Heart right ventricle (tissue), 16 donors: ENCODE results near the gene EWSR1. TPM values are rescaled to one million over a fixed set of nuclear protein-coding genes. Genes with fewer than 3 reads are reported as not detected.

Experiments used
- ATAC-seq, 8 donors: fragments of 200-7000 bp; cut with Tn5 transposase; one replicate each; pipeline ENCODE4 v1.9.1; 2020; ENCODE audit warnings: mild to moderate bottlenecking in 8 of 8, moderate library complexity in 8 of 8, moderate number of reproducible peaks in 1 of 8
- DNase-seq, 2 donors: peaks; one replicate each; pipeline ENCODE4 v3.0.0-alpha.2; 2020
- H3K27ac ChIP-seq, 10 donors: fragments of 200-600 bp; sonication (generic) in 2 of 10; one replicate each; pipeline versions ENCODE4 v1.5.0 to v1.8.0; 2020 to 2022; ENCODE audit warnings: mild to moderate bottlenecking in 3 of 10
- H3K27me3 ChIP-seq, 7 donors: fragments of 200-600 bp; one replicate each; pipeline ENCODE4 v1.8.0; 2021 to 2022; ENCODE audit warnings: mild to moderate bottlenecking in 2 of 7
- H3K36me3 ChIP-seq, 9 donors: fragments of 200-600 bp; sonication (generic) in 1 of 9; one replicate each; pipeline versions ENCODE4 v1.5.0 to v1.8.0; 2020 to 2022; ENCODE audit warnings: mild to moderate bottlenecking in 2 of 9
- H3K4me1 ChIP-seq, 9 donors: fragments of 200-600 bp; sonication (generic) in 1 of 9; one replicate each; pipeline versions ENCODE4 v1.5.0 to v1.8.0; 2020 to 2022; ENCODE audit warnings: mild to moderate bottlenecking in 4 of 9
- H3K4me3 ChIP-seq, 10 donors: fragments of 200-600 bp; sonication (generic) in 2 of 10; one replicate each; pipeline versions ENCODE4 v1.5.0 to v1.8.0; 2020 to 2022; ENCODE audit warnings: mild to moderate bottlenecking in 7 of 10, moderate library complexity in 2 of 10
- H3K9me3 ChIP-seq, 11 donors: fragments of 200-600 bp in 10 of 11; sonication (generic) in 2 of 11; one replicate each; pipeline versions ENCODE4 v1.5.0 to v1.8.0; 2013 to 2022; ENCODE audit warnings: mild to moderate bottlenecking in 2 of 11, control low read depth in 1 of 11, moderate library complexity in 1 of 11
- CTCF ChIP-seq, 9 donors: fragments of 200-600 bp; sonication (generic) in 2 of 9; IDR thresholded peaks; one replicate each; pipeline versions ENCODE4 v1.5.0 to v1.8.0; 2021 to 2022; ENCODE audit warnings: antibody characterized with exemption in 9 of 9, mild to moderate bottlenecking in 5 of 9, moderate library complexity in 1 of 9
- WGBS, 2 donors: extraction: QIAGEN DNeasy Blood & Tissue Kit; methylation state at CpG; one replicate each; pipeline ENCODE4 v1.1.7; 2013; ENCODE audit warnings: inconsistent platforms in 1 of 2; 5-methylcytosine and 5-hydroxymethylcytosine counted together
- intact Hi-C, 10 donors: fragments of 100-400 bp; cut with DNase I; formaldehyde crosslinking; loops; one replicate each; pipeline versions ENCODE4 v1.11.1 to v1.14.2; 2022
- polyA plus RNA-seq, 2 donors: library from polyadenylated mRNA; stranded (reverse); fragments of 200-250 nt; gene quantifications; one replicate each; pipeline ENCODE4 v1.2.3, GENCODE V29; 2013
- total RNA-seq, 10 donors: library from RNA; stranded (reverse); fragmentation: NEBNext Ultra II Directional in 3 of 10; extraction: Animal tissue kit (Norgen Biotek cat#: 25700) in 3 of 10; gene quantifications; one replicate each; pipeline versions ENCODE4 v1.2.1 to v1.2.4, GENCODE V29; 2021 to 2023
- donor health status: Arrhythmogenic right ventricular cardiomyopathy.
- donor health status: ischemic (EF 13 %, LVEDD 7.1; RV severe dilation, severe dysfunction).
- donor health status: healthy with polysubstance abuse.
- donor health status: DM: no; HTN: yes; CAD: no.
- donor health status: DM: no; HTN: no; CAD: no.
- donor health status: ischemic (EF 25% LVEDD 6.9; RV normal size, moderate dysfunction).
- donor health status: ischemic (EF 25% LVEDD 5.7; RV mildly dilated, moderate dysfunction).
- donor health status: healthy.
- donor health status: DM: yes; HTN: yes; CAD: no.
- donor health status: Ischemic cardiomyopathy.
- donor health status: ischemic (EF 35%, LVEDD 5.7; RV mildly dilated, moderate dysfunction).
- donor health status: nonischemic (EF 11% LVEDD 7.7; RV severe dilation, severe dysfunction).
- donor health status: DM: yes; HTN: yes; CAD: no.
- donor health status: PGD.
- donor health status: ischemic (EF 29% LVEDD 5.4; RV normal size, mild dysfunction).
- donor health status: nonischemic (EF 23%, LVEDD 6.1; RV moderate dilation, normal function).

EWSR1 gene
- total and polyA plus RNA-seq, 12 donors = 105 to 153 (median 137) TPM

GRCh38 chr22:29308148-29308790 is 40.2 kb downstream of the EWSR1 start:
- Histone ChIP-seq H3K4me3 (peak overlapping the region; percentile 70 to 98 (median 94)), H3K36me3 (peaks cover 0 to 12% (median 0%) of the 10 kb centered on the region in 9 donors), H3K27me3 (peaks cover 0 to 9% (median under 1%) of the 10 kb centered on the region in 7 donors), H3K27ac (peak overlapping the region; percentile 37 to 98 (median 94)), H3K9me3 (no peaks in the 10 kb centered on the region), H3K4me1 (peaks cover 40 to 70% (median 63%) of the 10 kb centered on the region in 9 donors)
- 58 to 69% methylated on average over 50 of the region's 50 CpGs for whole genome bisulfite sequencing, 2 donors
- peak in 1 of 2 donors; percentile 50 for DNase-seq
- intact Hi-C loops = loop anchor here in 4 of 10 donors (5.0 kb wide), 3 partner anchors 34 to 49 kb away; partner anchors contain the start of genes EWSR1 (in 2 of the 4) and RHBDD3 (in 2 of the 4)
- TF ChIP-seq CTCF (IDR thresholded peaks at IDR 0.05) = no peak
- ATAC-seq = no peak

GRCh38 chr22:29308791-29309262 is 40.8 kb downstream of the EWSR1 start:
- H3K9me3 ChIP-seq = no peaks in the 10 kb centered on the region
- H3K4me3 ChIP-seq = peak overlapping the region in 8 of 10 donors; percentile 70 to 98 (median 94)
- DNase-seq (no peak), ATAC-seq (no peak)
- peaks cover 45 to 74% (median 66%) of the 10 kb centered on the region in 9 donors for H3K4me1 ChIP-seq
- H3K36me3 ChIP-seq = peaks cover 0 to 12% (median 0%) of the 10 kb centered on the region in 9 donors
- peaks cover 0 to 15% (median 7%) of the 10 kb centered on the region in 7 donors for H3K27me3 ChIP-seq
- 42 to 57% methylated on average over 13 of the region's 13 CpGs for WGBS, 2 donors
- no peak for TF ChIP-seq CTCF (IDR thresholded peaks at IDR 0.05)
- peak overlapping the region; percentile 37 to 98 (median 94) for H3K27ac ChIP-seq
- intact Hi-C loops = loop anchor here in 4 of 10 donors (1.0 to 5.0 kb wide), 4 partner anchors 33 to 48 kb away; partner anchors contain the start of genes EWSR1 (in 2 of the 4) and RHBDD3 (in 2 of the 4)

- H3K4me1 ChIP-seq = peaks cover 50 to 80% (median 73%) of the 10 kb centered on the region in 9 donors
- peaks cover 0 to 21% (median 13%) of the 10 kb centered on the region in 7 donors for H3K27me3 ChIP-seq
- H3K4me3 ChIP-seq = peak overlapping the region in 8 of 10 donors; percentile 70 to 98 (median 94)
- peaks cover 0 to 12% (median 0%) of the 10 kb centered on the region in 9 donors for H3K36me3 ChIP-seq
- DNase-seq = peak; percentile 68 to 79
- WGBS, 2 donors = 62% methylated on average over 21 of the region's 21 CpGs
- TF ChIP-seq CTCF (IDR thresholded peaks at IDR 0.05) = no peak
- peak in 6 of 8 donors; percentile 11 to 58 (median 36) for ATAC-seq
- H3K9me3 ChIP-seq = no peaks in the 10 kb centered on the region
- intact Hi-C loops = loop anchor here in 4 of 10 donors (1.0 to 5.0 kb wide), 4 partner anchors 33 to 48 kb away; partner anchors contain the start of genes EWSR1 (in 2 of the 4) and RHBDD3 (in 2 of the 4)
- H3K27ac ChIP-seq = peak overlapping the region; percentile 54 to 98 (median 94)
Measured at GRCh38 chr22:29309332-29310064, 41.4 kb downstream of the EWSR1 start.
